T-helper 2 cell treated with Interferon-gamma antibody and Interleukin-4, amounts not matched to agents 100 ng/mL and 5 ng/mL, for 36 hours (primary cell): ENCODE data around the gene FLYWCH2. TPM values are rescaled to one million over a fixed set of nuclear protein-coding genes. Genes with fewer than 3 reads are reported as not detected.

Experiments
- intact Hi-C: fragments of 100-400 bp; cut with micrococcal nuclease; formaldehyde crosslinking; loops from one replicate; pipeline ENCODE4 v1.15.1; 2023
- total RNA-seq: library from RNA; stranded (reverse); gene quantifications from 2 replicates; pipeline ENCODE4 v1.2.3, GENCODE V29; 2022

Gene FLYWCH2
- total RNA-seq, 1 donor from 2014 or later: 23.6 TPM

DNA sequence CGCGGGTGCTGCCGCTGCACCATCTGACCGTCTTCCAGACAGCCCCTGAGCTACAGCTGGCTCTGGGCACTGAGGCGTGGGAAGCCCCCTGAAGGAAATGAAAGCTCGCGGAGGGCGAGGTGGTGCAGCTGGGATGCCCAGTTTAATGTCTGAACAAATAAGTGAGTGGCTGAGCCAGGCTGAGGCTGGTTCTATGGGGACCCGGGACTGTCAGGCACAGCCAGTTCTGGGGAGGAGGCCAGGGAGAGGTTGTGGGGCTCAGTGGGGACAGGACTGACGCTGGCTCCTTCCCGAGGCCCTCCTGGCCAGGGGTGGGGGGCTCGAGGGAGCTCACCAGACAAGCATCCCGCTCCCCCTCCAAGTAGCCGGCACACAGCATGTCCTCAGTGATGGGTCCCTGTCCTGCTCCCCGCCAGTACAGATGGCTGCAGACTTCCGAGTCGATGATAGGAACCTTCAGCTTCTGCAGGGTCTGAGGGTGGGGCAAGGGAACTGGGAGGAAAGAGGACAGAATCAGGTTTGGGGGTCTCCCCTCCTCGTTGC lies 29.4 kb upstream of the FLYWCH2 start:
- intact Hi-C loops: no loop called here

GRCh38 chr16:2854700-2855309 lies 28.2 kb upstream of the FLYWCH2 start:
- intact Hi-C loops: no loop called here

DNA sequence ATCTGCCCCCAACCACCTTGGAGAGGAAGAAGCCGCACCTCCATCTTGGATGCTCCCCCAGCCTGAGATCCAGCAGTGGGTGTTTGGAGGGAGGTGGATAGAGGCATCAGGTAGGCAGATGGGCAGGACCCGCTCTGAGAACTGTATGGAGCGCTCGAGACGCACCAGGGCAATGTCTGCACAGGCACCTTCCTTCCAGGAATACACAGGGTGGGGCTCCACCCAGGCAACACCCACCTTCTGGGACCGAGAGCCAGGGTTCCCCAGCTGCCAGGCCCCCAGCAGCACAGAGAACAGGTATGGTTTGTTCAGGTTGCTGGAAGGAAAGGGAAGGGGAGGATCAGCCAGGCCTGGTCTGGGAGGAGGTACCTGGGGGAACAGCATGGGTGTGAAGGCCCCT lies 27.5 kb upstream of the FLYWCH2 start:
- intact Hi-C loops: no loop called here

- intact Hi-C loops: no loop called here
Measured at GRCh38 chr16:2856061-2856670, 26.8 kb upstream of the FLYWCH2 start.

DNA sequence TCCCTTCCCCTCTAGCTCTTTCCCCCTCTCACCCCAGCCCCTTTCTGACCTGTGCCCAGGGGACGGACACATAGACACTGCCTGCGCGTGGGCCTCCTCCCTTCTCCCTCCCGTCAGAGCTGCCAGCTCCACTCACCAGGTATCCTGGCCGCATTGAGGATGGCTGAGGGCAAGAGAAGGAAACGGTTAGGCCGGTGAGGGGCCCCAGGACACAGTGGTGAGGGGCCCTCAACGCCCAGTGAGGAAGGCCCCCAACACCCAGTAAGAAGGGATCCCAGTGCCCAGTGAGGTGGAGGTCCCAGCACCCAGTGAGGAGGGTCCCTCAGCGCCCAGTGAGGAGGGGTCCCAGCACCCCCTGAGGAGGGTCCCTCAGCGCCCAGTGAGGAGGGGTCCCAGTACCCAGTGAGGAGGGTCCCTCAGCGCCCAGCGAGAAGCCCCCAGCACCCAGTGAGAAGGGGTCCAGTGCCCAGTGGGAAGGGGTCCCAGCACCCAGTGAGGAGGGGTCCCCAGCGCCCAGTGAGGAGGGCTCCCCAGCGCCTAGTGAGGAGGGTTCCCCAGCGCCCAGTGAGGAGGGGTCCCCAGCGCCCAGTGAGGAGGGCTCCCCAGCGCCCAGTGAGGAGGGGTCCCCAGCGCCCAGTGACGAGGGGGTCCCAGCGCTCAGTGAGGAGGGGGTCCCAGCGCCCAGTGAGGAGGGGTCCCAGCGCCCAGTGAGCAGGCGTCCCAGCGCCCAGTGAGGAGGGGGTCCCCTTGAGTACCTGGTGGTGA lies 26.1 kb upstream of the FLYWCH2 start:
- intact Hi-C loops: no loop called here

DNA sequence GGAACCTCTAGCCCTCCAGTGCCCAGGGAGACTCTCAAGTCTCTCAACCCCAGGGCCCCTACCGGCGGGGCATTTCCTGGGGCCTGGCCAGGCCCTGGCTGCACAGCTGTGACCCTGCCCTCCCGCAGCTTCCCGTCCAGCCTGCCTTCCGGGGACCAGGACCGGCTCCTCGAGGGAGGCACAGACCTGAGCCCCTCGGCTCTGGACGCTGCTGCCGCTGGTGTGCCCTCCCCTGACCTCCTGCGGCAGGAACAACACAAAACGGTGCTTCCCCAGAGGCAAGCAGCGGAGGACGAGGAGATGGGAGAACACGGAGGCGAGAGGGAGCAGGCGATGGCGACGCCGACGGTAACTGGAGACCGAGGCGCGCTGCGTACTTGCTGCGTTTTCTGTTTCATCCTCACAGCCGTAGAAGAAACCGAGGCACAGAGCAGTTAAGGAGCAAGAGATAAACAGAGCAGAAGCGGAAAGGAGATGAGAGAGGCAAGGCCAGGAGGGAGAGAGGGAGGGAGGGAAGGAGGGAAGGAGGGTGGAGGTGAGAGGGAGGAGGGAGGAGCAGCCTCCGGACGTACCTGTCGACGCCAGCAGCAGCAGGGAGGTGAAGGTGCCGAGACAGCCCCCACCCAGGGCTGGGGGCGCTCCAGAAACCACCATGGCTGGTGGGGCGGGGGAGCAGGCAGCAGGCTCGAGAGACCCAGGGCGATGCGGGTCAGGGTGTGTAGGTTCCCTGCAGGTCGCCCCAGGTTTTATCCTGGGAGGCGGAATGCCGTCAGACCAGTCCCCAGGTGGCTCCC lies 25.4 kb upstream of the FLYWCH2 start, which contains the start of gene PRSS22:
PRSS22 (minus strand) TSS at position 720 of the 794 bp plus-strand sequence; CDS start at position 654, 66 bp downstream.
- intact Hi-C loops: no loop called here

DNA sequence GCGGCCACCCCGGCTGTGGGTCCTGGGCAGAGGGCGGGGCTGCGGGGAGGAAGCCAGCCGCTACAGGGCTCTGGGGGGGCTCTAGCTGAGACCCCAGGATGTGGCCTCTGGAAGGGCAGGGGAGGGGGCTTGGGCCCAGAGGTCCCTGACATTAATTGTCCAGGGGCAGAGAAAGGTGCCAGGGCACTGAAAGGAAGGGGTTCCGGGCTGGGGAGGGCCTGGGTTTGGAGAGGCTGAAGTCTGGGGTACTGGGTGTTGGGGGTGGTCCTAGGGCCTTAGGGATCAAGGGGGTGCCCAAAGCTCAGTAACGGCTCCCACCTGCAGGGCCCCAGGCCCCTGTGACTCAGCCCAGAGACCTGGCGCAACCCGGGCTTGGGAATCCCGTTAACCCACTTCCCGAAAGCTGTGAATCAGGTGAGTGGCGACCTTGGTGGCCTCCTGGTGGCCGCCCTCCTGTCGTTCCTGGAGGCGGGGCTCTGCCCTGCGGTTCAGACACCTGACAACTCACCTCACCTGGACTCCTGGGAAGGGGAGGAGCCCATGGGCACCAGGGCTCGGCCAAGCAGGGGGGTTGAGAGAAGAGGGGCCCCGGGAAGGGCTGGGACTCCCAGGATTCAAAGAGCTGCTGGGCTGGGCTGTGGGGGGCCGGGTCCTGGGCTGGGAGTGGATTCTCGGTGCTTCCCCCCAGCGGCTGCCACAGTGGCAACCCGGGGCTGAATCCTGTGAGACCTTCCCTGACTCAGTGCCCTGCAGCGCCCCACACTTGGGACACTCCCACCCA lies 24.6 kb upstream of the FLYWCH2 start:
- intact Hi-C loops: no loop called here

DNA sequence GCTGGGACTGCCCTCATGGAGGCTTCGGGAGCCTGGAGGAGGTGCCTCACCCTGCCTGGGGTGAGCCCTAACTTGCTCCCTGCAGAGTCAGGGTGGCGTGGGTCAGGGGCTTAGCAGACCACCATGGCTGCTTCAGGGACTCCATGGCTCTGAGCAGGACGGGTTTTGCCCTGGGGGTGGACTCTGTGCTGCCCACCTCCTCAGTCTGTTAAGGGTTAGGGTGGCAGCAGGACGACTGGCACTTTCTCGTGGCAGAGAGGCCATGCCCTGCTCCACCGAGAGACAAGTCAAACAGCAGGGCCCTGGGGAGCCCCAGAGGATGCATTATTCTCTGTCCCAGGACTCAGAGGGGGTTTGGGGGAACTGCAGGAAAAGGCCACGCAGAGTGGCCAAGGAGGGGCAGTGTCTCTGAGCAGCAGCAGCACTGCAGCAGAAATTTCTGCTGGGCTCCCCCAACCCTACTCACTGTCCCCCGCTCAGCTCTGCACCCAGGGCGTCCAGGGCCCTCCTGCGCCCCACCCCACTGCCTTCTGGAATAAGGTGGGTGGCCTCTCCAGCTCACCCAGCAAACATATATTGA lies 23.2 kb upstream of the FLYWCH2 start:
- intact Hi-C loops: no loop called here

GRCh38 chr16:2860826-2861567 lies 22.0 kb upstream of the FLYWCH2 start:
- intact Hi-C loops: no loop called here

DNA sequence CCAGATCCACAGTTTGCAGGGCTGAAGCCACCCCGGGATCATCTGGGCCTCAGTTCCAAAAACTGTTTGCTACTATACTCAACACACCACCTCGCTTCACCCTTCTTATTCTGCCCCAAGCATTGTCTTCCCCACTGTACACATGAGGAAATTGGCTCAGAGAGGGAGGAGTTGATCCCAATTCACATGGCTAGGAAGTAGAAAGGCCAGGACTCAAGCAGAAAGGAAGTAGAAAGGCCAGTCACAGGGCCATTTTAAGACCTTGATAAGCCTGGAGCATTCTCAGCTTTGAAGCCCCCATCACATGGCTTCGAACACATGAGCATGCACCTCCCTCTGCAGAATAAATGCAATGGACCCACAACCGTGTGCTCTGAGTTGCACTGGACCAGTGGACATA lies 17.4 kb upstream of the FLYWCH2 start:
- intact Hi-C loops: loop anchor here (5.0 kb wide), 1 partner anchor 193 kb away; no protein-coding TSS in a partner anchor

DNA sequence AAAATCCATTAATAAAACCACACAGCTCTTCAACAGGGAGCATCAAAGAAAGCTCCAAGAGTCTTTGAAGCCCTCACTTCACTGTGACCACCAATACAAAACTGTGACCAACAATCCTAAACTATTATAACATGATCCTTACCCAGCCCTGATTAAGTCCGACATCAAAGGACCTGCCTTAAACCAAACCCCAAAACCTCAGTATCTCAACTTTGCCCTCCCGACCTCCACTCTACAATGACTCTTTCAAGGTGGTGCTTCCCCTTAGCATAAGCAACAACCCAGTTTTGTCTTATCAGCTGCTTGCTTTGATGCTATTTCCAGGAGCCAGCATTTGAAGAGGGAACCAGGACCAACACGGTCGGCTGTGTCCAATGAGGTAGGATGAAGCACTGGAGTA lies 16.6 kb upstream of the FLYWCH2 start:
- intact Hi-C loops: loop anchor here (5.0 kb wide), 1 partner anchor 194 kb away; no protein-coding TSS in a partner anchor

DNA sequence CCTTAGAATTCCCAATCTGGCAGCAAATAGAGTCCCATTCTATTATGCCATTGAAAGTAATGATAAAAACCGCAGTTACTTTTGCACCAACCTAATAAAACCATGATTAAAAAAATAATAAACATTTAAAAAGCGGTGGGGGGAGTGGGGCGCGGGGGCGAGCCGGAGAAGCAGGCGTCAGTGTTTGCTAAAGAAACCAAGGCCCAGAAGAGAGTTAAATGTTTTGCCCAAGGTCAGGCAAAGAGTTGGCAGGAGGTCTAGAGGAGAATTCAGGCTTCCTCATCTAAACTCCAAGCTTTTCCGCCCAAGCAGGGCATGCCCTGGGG lies 15.4 kb upstream of the FLYWCH2 start:
- intact Hi-C loops: loop anchor here (5.0 kb wide), 1 partner anchor 195 kb away; no protein-coding TSS in a partner anchor

GRCh38 chr16:2867987-2868789 lies 14.8 kb upstream of the FLYWCH2 start:
- intact Hi-C loops: loop anchor here (1.0 to 5.0 kb wide), 4 partner anchors 15 to 196 kb away; partner anchors contain the start of genes FLYWCH1 and FLYWCH2

DNA sequence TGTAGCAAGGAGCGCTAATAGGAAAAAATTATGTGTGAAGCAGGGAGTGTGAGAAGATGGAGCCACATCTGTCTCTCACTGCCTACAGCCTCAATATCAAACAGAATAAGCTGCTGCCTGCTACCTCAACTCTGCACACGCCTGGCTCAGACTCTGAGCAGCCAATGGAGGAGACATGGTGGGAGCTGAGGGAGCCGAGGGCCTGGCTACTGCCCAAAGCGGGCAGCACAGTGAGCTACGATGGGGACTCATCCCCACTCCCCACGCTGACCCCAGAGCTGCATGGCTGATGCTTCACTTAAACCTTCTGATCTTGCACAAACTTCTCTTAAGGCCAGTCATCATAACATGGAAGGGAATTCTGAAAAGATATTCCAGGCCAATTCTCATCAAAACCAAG lies 11.1 kb upstream of the FLYWCH2 start:
- intact Hi-C loops: no loop called here

GRCh38 chr16:2874032-2874911 lies 8.7 kb upstream of the FLYWCH2 start:
- intact Hi-C loops: loop anchor here (2.0 kb wide), 1 partner anchor 53 kb away; no protein-coding TSS in a partner anchor

- intact Hi-C loops: loop anchor here (2.0 kb wide), 1 partner anchor 52 kb away; no protein-coding TSS in a partner anchor
Measured at GRCh38 chr16:2874912-2875362, 8.1 kb upstream of the FLYWCH2 start.

- intact Hi-C loops: loop anchor here (10.0 kb wide), 1 partner anchor 125 kb away; the partner anchor contains the start of gene SRRM2
Measured at GRCh38 chr16:2879854-2880508, 3.0 kb upstream of the FLYWCH2 start.
